PC-9 (cell line): ENCODE measurements around the gene C17orf78.

ENCODE experiments used
- CTCF ChIP-seq: fragments of 200-600 bp; sonication (generic); conservative IDR thresholded peaks from 2 replicates; pipeline ENCODE4 v1.6.1; 2017; ENCODE audit warnings: mixed run types, antibody characterized with exemption, mild to moderate bottlenecking, moderate library complexity
- EZH2 ChIP-seq: fragments of 200-600 bp; sonication (generic); IDR thresholded peaks from 2 replicates; pipeline ENCODE4 v1.8.0; 2017; ENCODE audit warnings: antibody characterized with exemption, low read depth

DNA sequence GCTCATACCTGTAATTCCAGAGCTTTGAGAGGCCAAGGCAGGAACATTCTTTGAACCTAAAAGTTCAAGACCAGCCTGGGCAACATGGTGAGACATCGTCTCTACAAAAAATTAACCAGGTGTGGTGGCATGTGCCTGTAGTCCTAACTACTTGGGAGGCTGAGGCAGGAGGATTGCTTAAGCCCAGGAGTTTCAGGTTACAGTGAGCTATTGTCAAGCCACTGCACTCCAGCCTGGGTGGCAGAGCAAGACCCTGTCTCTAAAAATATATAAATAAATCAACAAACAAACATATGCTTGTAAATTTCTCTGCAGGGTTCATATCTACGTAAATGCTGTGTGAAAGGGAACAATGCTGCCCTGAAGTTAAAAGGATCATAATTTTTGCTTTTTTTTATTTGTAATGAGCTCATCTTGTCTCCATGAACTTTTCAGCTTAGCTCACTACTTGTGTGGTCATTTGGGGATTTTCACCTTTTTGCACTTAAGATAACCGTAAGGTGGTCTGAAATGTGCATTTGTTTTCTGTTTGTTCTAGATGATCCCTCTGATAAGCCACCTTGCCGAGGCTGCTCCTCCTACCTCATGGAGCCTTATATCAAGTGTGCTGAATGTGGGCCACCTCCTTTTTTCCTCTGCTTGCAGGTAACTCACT is 47.3 kb downstream of the C17orf78 start:
- no peak for TF ChIP-seq CTCF
- no peak for TF ChIP-seq EZH2
